Inflammatory macrophage (primary cell): ENCODE results near the gene TTC4.
"Not testable (repeated sequence)": the region's sequence is repeated elsewhere in the genome, so short reads cannot be mapped to it uniquely, and the experiment has no call there.

Experiments used
- DNase-seq, 2 donors: peaks; one replicate each; pipeline ENCODE4 v3.0.0-alpha.2; 2020 to 2022

The TTC4 gene

DNA sequence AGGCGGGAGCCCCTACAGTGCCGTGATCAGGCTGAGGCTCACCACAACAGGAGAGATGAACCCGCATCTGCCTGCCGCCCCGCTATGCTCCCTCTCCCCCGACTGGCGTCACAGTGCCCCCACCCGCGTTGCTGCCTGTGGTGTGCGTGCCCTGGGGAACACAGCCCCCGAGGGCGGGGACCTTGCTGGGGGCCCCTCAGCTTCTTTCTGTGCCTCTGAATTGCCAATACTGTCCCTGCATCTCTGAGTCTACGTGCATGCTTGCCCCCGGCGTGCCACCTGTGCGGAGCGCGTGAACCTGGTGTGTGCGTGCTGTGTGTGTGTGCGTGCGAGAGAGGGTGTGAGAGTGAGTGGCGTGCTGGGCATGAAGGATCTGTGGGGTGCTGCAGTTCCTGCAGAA, 38.4 kb downstream of the TTC4 start:
- DNase-seq, result no peak

DNA sequence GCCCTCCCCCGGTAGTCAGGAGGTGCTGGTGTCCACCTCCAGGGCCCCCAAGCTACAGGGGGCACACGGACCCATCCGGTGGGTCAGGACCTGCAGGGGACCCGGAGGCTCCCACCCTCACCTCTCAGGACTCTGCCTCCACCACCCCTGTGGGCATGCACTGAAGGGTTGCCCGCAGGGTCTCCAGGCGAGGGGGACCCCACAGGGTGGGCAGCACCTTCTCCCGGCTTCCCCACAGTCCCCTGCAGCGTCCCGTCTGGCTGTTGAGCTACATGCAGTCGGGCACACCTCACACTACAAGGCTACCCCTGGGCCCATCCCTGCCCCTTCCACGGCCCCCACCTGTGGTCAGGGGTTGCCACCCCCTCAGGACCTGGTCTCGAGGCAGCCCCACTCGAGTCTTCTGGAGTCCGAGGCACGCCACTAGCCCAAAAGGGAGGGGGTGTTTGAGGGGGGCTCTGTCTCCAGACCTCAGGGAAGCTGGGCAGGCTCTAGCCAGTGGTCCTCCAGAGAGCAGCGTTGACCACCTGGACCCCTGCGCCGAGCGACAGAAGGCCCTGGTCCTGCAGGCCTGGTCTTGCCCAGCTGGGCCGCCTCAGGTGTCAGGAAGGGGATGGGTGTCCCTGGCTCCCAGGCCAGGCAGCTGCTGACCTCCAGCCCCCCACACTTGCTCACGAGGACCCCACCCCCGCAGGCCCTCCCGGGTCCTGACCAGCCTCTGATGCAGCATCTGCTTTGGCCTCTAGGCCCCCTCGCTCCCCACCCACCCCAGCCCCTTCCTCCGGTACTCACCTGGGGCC, 39.0 kb downstream of the TTC4 start:
- DNase-seq, result no peak

DNA sequence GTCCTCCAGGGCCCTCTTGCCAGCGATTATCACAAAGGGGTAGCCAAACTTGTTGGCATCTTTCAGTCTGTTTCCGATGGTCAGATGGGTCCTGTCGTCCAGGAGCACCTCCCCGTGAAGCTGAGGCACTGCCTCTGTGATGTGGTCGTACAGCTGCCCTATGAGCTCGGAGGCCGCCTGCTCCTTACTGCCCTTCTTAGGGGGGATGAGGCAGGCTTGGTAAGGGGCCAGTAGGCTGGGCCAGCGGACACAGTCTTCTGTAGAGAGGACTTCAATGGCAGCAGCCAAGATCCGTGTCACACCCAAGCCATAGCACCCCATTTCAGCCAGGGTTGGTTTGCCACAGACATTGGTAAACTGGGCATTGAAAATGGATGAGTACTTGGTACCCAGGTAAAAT, 42.2 kb downstream of the TTC4 start:
- no peak for DNase-seq

DNA sequence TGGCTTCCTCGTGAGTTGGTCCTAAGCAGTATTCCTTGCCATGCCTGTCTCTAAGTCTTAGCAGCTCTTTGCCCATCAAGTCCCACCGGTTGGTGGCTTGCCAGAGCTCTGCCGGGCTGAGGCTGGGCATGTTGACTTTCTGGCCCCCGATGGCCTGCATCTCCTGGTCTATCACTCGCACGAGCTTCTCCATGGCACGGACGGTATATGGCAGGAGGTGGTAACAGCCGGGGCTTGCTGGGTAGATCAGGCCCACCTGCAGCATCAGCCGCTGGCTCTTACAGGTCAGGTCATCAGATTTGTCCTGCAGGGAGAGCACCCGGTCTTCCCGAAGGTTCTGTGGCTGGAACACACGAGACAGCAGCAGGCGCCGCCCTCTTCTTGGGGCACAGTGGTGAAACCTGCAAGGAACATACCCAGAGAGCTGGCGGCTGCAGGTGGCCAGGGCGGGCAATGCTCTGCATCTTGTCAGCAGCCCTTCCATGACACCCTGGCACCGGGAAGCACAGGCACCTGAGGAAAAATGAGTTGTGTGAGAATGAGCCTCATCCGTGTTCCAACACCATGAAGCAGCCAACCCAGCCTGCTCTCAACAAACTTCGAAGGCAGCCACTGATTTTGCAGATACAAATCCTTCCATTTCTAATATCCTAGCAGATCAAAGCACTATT, 43.2 kb downstream of the TTC4 start:
- DNase-seq, result no peak

DNA sequence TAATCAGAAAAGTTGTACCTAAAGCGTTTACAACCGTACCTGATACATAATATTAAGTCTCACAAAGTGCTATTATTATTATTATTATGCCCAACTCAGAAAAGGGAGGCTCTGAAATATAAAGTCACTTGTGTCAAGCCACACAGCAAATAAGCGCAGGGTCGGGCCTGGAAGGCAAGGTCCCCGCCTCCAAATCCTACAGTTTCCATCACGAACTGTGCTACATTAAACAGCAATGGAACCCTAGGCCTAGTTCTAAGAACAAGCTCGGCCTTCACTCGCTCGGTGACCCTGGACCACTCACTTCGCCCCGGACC, 48.1 kb downstream of the TTC4 start:
- no peak for DNase-seq

DNA sequence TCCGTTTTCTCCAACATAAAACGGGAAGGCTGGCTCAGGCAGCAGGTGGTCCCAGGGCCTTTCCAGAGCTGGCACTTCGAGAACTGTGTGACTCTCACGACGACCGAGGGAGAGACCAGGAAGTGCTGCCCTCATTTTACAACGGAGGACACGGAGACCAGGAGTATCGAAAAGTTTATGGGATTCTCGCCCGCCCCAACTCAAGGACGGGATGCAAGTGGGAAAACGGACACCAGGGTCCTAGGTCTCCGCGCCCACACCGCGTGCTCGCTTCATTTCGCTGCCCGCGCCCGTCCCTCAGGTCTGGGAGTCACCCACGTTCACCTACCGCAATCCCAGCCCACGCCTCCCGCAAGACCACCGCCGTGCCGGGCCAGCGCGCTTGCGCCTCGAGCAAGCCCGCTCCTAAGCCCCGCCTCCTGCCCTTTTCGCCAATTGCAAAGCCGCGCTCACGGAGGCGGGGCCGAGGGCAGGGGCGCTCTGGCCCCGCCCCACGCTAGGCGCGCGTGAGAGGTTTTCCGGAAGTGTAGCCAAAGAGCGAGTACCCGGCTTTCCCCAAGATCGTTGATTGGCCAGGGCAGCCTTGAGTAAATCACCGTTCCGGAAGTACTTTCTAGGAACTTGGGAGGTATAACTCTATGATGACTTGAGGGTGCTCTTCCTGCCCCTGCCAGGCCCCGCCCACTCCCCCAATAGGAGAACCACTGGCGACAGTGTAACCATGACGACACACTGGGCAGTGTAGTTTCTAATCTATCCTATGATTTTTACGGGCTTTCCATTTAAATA, 48.7 kb downstream of the TTC4 start, which contains the start of gene PARS2:
PARS2 (minus strand) TSS at position 391 of the 789 bp plus-strand sequence. CDS start 5,362 bp downstream, outside the sequence.
- peak; percentile 100 for DNase-seq

DNA sequence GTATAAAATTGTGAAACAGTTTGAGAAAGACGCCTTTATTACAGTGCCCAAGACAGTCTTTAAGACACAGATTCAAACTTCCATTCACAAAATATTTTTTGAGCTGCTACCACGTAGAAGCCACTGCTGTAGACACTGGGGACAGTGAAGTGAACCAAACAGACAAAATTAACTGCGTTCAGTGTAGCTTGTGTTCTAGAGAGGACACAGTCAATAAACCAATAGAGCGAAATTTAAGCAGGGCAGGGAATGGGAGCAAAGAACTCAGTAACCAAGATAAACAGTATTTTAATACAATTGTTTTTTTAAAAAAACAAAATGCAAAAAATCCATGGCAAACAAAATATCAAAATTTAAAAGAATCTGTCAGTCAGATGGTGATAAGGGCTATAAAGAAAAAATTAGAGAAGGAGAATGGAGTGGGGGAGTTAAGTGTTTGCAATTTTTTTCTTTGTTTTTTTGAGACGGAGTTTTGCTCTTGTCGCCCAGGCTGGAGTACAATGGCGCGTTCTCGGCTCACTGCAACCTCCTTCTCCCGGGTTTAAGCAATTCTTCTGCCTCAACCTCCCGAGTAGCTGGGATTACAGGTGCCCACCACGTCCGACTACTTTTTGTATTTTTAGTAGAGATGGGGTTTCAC, 49.4 kb downstream of the TTC4 start:
- no peak for DNase-seq

DNA sequence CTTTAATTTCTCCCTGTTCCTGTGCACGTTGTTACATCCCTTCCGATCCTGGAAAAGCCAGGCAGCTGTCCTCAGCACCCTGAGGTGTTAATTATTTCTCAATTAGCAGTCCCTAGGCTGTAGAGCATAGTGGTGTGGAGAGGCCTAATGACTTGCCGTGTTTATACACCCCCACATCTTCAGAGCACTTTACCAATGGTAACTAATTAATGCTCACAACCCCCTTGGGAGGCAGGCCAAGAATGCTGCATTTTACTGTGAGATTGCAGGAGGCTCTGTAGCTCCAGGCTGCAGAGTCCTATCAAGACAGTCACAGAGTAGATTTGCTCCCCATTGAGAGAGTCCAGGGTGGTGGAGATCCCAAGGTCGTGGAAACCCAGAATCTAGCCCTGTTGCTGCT, 51.1 kb downstream of the TTC4 start:
- DNase-seq, result no peak

DNA sequence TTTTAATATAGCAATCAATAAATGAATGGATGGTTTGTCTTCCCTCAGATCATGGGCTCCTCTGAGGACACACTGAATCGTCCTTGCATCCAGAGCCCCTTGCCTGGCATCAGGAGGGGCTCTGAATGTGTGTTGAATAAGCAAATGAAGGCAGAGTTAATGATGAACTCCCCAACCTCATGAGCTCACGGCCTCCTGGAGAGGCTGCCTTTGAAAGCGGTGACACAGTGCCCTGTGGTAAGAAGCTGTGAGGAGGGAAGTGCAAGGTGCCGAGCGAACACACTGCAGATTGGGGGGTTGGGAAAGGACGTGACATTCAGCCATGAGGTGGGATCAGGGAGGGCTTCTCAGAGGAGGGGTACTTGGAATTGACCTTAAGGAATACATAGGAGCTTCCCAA, 51.9 kb downstream of the TTC4 start:
- DNase-seq, result no peak

DNA sequence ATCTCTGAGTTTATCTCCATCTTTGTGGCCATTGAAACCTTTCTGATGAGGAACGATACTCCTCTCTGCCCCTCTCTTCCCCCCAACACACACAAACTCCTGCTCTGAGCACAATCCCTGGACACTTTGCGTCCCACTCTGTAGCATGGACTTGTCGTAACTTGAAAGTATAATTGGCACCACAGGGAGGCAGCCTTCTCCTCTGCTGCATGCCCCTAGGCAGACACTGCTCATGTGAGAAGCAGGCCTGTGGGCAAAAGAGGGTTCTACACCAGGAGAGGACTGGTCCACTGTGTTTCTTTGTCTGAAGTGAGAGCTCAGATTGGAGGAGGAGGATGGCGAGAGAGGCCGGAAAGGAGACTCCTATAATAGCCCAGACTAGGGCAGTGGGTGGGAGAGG, 52.4 kb downstream of the TTC4 start:
- no peak for DNase-seq

DNA sequence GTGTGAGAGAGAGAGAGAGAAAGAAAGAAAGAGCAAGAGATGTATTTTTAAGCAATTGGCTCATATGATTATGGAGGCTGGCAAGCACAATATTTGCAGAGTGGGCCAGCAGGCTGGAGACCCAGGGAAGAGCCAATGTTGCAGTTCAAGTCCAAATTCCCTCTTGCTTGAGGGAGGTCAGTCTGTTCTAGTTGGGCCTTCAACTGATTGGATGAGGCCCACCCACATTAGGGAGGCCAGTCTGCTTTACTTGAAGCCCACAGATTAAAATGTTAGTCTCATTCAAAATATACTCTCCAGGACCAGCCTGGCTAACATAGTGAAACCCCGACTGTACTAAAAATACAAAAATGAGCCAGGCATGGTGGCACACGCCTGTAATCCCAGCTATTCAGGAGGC, 57.3 kb downstream of the TTC4 start:
- no peak for DNase-seq

DNA sequence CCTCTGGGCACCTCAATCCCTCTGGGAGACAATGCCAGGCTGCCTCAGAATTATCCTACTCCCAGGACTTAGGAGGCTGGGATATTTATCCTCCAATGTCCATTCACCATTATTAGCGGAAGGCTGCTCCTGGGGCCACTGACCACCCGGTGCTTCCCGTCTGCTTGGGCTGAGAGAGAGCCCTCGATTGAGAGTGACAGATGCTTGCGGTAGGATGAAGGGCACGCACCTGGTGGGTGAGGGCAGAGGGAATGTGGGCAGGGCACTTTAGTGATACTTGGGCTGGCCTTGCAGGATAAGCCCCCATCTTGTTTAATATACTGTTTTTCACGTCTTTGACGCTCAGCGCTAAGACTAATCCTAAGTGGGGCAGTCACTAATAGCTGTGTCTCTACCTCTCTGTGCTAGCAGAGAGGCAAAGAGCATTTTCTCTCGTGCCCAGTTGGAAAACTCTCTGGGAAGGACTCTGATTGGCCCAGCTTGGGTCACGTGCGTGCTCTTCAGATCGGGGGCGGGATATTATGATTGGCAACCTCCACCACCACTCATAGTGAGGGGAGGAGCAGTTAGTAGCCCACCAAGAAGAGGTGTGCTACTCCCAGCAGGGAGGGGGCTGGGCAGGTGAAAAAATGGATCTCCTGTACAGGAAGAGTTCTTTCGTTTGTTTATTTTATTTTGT, 59.3 kb downstream of the TTC4 start:
- DNase-seq, result no peak

DNA sequence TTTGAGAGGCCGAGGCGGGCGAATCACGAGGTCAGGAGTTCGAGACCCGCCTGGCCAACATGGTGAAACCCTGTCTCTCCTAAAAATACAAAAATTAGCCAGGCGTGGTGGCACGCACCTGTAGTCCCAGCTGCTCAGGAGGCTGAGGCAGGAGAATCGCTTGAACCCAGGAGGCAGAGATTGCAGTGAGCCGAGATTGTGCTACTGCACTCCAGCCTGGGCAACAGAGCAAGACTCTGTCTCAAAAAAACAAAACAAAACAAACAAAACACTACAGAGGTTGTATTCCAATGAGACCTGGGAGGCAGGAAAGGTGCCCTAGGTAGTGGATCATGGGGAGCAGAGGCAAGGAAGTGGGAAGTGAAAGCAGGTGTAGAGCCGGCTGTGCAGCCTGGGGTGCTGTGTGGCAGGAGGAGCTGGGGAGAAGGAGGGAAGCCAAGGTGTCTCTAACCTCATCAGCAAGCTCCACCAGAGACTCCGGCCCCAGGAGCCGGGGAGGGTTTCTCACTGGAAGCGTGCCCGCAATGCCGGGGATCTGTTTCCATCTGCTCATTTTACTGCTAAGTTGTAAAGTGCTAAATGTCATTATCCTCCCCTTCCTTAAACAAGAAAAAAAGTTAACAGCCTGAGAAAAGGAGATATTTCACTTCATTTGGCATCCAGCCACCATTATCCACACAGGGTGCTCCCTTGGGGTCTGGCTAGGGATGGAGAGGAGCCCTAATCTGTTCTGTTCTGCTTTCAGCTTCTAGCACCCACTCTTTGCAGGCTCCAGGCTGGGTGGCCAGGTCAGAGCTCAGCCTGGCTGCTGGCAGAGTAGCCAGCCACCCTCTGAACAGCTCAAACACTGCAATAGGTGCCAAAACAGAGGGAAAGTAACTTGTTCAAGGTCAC, 60.4 kb downstream of the TTC4 start:
- not testable (repeated sequence) for DNase-seq

DNA sequence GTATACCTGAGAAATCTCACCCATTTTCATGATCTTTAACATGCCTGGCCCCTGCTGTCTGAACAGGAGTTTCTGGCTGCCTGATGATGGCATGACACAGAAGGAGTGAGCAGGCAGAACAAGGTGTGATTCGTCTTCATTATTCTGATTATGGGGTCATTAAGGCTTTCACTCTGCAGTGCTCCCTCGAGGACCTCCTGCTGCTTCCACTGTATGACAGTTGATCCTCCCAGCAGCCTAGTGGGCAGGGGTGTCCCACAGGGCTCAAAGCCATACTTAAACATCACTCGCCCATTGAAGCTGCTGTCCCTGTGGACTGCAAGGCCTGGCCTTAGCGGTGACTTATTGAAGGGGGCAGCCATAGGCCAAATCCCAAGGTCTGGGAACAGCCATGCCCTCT, 61.4 kb downstream of the TTC4 start:
- no peak for DNase-seq

DNA sequence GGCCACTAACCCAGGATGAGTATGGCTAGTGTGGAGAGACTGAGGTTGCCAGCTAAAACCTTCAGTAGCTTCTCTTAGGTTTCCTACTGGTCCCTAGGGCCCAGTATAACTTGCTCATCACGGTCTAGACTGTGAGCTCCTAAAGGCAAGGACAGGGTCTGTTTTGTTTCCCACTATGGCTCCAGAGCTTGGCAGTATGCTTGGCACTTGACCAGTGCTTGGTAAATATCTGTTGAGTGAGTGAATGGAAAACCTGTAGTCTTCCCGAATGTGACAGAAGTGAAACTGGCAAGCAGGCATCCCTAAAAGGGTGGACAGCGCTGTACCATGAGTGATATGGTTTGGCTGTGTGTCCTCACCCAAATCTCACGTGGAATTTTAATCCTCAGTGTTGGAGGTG, 61.8 kb downstream of the TTC4 start:
- DNase-seq, result no peak

DNA sequence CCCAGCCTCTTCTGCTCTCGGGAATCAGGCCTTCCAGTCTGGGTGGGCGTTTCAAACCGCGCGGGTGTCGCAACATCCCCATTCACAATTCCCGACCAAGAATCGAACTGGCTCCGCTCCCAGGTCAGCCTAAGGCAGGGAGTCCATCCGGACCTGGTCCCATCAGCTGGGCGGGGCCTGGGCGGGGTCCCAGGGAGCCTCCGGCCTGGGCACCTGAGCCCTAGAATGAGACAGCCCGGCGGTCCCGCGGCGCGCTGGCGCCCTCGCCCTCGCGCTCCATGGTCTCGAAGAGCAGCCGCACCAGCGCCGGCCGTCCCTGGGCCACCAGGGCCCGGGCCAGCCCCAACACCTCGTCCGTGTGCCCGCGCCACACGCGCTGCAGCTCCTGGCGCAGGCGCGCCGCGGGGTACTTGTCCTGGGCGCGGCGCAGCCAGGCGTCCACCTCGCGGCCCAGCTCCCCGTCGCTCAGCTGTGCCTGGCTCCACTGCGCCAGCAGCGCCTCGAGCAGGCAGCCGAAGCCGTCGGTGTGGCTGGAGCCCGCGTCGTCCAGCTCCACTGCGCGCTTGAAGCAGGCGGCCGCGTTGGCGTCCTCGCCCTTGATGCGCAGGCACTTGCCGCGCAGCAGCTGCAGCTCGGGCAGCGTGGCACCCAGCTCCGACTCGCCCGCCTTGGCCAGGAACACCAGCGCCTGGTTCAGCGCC, 65.5 kb downstream of the TTC4 start:
- no peak for DNase-seq

DNA sequence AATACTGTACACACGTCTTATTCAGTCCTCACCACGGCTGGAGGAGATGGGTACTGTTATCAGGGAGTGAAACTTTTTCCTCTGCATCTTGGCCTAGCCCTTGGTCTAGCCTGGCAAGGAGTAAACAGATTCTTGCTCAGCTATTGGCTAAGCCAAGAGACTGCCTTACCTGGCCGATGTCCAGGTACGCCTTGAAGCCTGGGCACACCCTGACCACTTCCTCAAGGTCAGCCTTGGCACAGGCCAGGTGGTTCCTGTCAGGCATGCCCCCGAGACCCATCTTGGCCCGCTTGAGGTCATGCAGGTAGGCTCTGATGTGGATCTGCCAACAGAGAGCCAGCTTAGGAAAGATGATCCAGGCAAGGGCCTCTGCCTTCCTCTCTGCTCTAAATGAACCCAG, 66.5 kb downstream of the TTC4 start:
- DNase-seq, result no peak

DNA sequence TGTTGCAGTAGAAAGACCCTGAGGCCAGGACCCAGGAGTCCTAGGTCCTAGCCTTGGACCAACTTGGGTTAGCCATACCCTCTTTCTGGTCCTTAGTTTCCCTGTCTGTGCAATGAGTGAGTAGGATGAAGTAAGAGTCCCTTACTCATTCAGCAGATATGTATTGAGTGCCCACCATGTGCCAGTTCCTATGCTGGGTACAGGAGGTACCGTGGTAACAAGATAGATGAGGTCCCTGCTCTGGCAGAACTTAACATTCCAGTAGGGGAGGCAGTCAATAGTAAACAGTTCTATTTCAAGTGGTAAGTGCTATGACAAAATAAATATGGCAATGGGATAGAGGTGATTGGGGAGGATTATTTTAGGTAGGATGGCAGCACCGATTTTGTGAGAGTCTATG, 66.9 kb downstream of the TTC4 start:
- no peak for DNase-seq

DNA sequence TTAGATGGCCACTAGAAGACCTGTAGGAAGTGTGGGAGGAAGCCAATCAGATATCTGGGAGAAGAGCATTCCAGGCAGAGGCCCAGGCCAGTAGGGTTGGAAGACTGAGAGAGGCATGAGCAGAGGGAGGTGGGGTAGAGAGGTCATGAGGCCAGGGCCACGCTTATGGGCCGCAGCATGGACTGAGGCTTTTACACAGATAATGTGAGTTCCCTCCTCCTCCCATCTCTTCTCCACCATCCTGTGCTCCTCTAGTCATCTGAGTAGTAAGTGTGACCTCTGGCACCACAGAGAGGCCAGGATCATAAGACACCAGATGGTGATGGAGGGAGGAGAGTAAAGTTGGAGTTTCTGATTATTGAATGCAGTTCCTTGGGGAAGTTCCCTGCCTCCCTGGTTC, 68.4 kb downstream of the TTC4 start:
- no peak for DNase-seq

DNA sequence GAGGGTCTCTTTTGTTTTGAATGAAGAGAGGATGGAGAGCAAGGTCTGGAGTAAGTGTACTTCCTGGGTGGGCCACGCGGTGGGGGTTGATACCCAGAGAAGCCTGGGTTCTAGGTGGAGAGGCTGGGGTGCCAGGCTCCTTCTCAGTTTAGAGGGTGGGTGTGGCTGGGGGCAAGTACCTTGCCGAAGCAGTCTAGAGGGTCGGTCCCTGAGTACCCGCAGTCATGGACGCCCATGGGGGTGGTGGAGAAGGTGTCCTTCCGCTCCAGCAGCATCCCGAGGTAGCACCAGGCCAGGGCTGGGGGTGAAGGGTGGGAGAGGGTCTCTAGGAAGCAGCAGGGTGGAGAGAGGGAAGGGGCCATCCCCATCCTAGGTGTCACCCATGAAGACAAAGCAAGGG, 71.1 kb downstream of the TTC4 start:
- no peak for DNase-seq

DNA sequence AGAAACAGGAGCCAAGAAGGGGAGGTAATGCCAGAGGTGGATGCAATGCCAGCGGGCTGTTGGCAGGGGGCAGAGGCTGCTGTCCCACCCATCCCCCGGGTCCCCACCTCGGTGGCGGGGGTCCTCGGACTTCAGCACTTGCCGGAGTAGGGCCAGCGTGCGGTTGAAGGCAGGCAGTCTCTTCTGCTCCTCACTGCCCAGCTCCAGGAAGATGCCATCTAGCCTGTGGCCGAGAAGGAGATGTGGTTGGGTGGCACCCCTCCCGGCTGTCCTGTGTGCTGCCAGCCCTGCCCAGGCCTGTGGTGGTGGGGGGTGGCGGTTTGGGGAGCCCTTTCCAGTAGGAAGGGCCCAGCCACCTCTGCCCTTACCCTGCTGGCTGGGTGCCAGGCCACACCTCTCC, 71.9 kb downstream of the TTC4 start:
- no peak for DNase-seq
